Mucosa of descending colon (tissue), 3 donors: ENCODE results near the gene CRYGA. TPM values are rescaled to one million over a fixed set of nuclear protein-coding genes. Genes with fewer than 3 reads are reported as not detected.

Experiments
- ATAC-seq: fragments of 200-7000 bp; cut with Tn5 transposase; one replicate; pipeline ENCODE4 v1.9.1; 2020; ENCODE audit warnings: mild to moderate bottlenecking, moderate library complexity
- DNase-seq, 3 donors: peaks; one replicate each; pipeline ENCODE4 v3.0.0-alpha.2; 2020
- H3K36me3 ChIP-seq: fragments of 200-600 bp; one replicate; pipeline ENCODE4 v1.8.0; 2021; ENCODE audit warnings: low read depth, mild to moderate bottlenecking
- H3K4me1 ChIP-seq: fragments of 200-600 bp; one replicate; pipeline ENCODE4 v1.8.0; 2021; ENCODE audit warnings: low read depth, mild to moderate bottlenecking
- H3K4me3 ChIP-seq: fragments of 200-600 bp; one replicate; pipeline ENCODE4 v1.8.0; 2021; ENCODE audit warnings: mild to moderate bottlenecking
- H3K9me3 ChIP-seq: fragments of 200-600 bp; one replicate; pipeline ENCODE4 v1.8.0; 2021; ENCODE audit warnings: mild to moderate bottlenecking
- intact Hi-C, 2 donors: fragments of 100-400 bp; cut with DNase I in 1 of 2; cut with micrococcal nuclease in 1 of 2; formaldehyde crosslinking; loops; one replicate each; pipeline versions ENCODE4 v1.11.0 to v1.11.1; 2022; cut with DNase I, micrococcal nuclease
- long read RNA-seq, 2 donors: library from polyadenylated mRNA; unstranded; transcript quantifications; one replicate each; pipeline ENCODE4 v2.0.0, GENCODE V29; 2019 to 2021
- total RNA-seq, 3 donors: library from RNA; stranded (reverse); fragmentation: NEBNext Ultra II Directional in 2 of 3; extraction: Animal tissue kit (Norgen Biotek cat#: 25700) in 2 of 3; gene quantifications; one replicate each; pipeline versions ENCODE4 v1.2.1 to v1.2.4, GENCODE V29; 2021 to 2023
- TF ChIP-seq, protein P1 (sequence below): fragments of 200-600 bp; IDR thresholded peaks from one replicate; pipeline ENCODE4 v1.8.0; 2022; ENCODE audit warnings: antibody characterized with exemption, mild to moderate bottlenecking
- donor health status: DM: no; HTN: no; CAD: no; lungs with moderate emphysema.
- donor health status: DM: no; HTN: no; CAD: no.
- donor health status: DM: no; HTN: yes; CAD: no.

The CRYGA gene, protein sequence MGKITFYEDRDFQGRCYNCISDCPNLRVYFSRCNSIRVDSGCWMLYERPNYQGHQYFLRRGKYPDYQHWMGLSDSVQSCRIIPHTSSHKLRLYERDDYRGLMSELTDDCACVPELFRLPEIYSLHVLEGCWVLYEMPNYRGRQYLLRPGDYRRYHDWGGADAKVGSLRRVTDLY
- total RNA-seq = not detected
- long read RNA-seq, donor 1 = 0 reads
- long read RNA-seq, donor 2 = 0 reads

GRCh38 chr2:208163489-208163888, at the start of gene CRYGA:
CRYGA (minus strand) TSS chr2:208163589; CDS start chr2:208163556, 33 bp downstream.
- Histone ChIP-seq H3K4me1 (no peaks in the 10 kb centered on the region), H3K9me3 (no peaks in the 10 kb centered on the region), H3K36me3 (no peaks in the 10 kb centered on the region), H3K4me3 (no peak within 1 kb of the TSS)
- ATAC-seq (no peak), DNase-seq (no peak)
- TF ChIP-seq, protein P1, sequence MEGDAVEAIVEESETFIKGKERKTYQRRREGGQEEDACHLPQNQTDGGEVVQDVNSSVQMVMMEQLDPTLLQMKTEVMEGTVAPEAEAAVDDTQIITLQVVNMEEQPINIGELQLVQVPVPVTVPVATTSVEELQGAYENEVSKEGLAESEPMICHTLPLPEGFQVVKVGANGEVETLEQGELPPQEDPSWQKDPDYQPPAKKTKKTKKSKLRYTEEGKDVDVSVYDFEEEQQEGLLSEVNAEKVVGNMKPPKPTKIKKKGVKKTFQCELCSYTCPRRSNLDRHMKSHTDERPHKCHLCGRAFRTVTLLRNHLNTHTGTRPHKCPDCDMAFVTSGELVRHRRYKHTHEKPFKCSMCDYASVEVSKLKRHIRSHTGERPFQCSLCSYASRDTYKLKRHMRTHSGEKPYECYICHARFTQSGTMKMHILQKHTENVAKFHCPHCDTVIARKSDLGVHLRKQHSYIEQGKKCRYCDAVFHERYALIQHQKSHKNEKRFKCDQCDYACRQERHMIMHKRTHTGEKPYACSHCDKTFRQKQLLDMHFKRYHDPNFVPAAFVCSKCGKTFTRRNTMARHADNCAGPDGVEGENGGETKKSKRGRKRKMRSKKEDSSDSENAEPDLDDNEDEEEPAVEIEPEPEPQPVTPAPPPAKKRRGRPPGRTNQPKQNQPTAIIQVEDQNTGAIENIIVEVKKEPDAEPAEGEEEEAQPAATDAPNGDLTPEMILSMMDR = no peak
- intact Hi-C loops = no loop called here

- no peak for DNase-seq
- Histone ChIP-seq H3K36me3 (no peaks in the 10 kb centered on the region), H3K9me3 (no peaks in the 10 kb centered on the region), H3K4me1 (no peaks in the 10 kb centered on the region), H3K4me3 (no peak overlapping the region)
- TF ChIP-seq, protein P1 = no peak
- no peak for ATAC-seq
- intact Hi-C loops = no loop called here
These were observed 47.5 kb upstream of the CRYGA start for GRCh38 chr2:208210688-208211451.

DNA sequence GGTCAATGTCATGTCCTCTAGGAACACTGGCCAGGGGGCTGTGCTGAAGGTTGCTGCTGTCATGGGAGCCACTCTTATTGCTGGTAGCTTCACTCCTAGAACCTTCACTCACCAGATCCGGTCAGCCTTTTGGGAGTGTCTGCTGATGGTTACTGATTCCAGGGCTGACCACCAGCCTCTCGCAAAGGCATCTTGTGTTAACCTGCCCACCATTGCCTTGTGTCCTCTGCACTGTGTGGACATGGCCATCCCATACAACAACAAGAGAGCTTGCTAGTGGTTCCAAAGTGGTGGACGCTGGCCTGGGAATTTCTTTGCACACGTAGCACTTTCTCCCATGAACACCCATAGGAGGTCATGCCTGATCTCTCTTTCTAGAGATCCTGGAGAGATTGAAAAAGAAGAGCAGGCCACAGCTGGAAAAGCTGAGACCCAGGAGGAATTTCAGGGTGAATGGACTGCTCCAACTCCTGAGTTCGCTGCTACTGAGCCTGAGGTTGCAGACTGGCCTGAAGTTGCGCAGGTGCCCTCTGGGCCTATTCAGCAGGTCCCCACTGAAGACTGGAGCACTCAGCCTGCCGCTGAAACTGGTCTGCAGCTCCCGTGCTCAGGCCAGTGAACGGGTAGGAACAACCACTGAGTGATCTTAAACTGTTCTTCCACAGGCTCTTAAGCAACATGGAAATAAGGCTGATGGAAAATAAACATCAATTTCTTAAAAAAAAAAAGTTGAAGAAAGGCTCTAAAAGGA, 45.1 kb upstream of the CRYGA start:
- H3K4me1 ChIP-seq = no peaks in the 10 kb centered on the region
- no peak for DNase-seq
- TF ChIP-seq, protein P1 = no peak
- no peak for ATAC-seq
- intact Hi-C loops = no loop called here
- no peak overlapping the region for H3K4me3 ChIP-seq
- H3K36me3 ChIP-seq = no peaks in the 10 kb centered on the region
- H3K9me3 ChIP-seq = no peaks in the 10 kb centered on the region

DNA sequence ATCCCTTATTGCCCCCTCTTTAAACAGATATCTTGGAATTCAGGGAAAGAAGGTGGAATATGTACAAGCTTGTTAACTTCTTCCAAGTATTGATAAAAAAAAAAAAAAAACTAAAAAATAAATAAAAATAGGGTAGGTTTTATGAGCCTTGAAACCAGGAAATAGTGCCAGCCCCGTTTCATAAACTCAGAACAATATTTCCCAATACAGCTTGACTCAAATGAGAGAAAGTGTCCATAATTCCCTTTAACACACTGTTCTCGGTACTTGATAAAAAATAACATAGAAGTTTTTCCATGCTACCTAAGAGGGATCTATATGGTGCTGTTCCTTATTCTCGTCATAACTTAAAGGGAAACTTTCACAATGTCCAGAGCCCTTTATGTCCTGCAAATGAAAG, 44.4 kb upstream of the CRYGA start:
- Histone ChIP-seq H3K4me3 (no peak overlapping the region), H3K9me3 (no peaks in the 10 kb centered on the region), H3K36me3 (no peaks in the 10 kb centered on the region), H3K4me1 (no peaks in the 10 kb centered on the region)
- TF ChIP-seq, protein P1 = no peak
- no peak for ATAC-seq
- DNase-seq = no peak
- intact Hi-C loops = no loop called here

DNA sequence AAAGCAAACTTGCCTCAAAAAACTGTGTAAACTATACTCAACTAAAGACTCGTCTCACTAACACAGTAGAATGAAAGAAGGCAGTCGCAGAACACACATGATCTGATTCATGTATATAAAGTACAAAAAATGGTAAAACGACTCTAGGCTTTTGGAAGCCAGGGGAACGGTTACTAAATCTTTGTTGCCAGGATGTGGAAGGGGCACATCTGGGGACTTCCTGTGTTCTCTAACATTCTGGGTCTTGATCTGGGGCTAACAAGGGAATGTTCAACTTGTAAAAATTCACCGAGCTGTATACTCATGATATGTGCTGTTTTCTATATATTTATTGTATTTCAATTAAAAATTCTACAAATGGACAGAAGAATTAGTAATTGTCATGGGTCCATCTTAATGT, 40.8 kb upstream of the CRYGA start:
- Histone ChIP-seq H3K9me3 (no peaks in the 10 kb centered on the region), H3K4me1 (no peaks in the 10 kb centered on the region), H3K36me3 (no peaks in the 10 kb centered on the region), H3K4me3 (no peak overlapping the region)
- no peak for DNase-seq
- no peak for ATAC-seq
- TF ChIP-seq, protein P1 = no peak
- intact Hi-C loops = no loop called here
